ENCODE measurements around the gene SF3A2.

DNA sequence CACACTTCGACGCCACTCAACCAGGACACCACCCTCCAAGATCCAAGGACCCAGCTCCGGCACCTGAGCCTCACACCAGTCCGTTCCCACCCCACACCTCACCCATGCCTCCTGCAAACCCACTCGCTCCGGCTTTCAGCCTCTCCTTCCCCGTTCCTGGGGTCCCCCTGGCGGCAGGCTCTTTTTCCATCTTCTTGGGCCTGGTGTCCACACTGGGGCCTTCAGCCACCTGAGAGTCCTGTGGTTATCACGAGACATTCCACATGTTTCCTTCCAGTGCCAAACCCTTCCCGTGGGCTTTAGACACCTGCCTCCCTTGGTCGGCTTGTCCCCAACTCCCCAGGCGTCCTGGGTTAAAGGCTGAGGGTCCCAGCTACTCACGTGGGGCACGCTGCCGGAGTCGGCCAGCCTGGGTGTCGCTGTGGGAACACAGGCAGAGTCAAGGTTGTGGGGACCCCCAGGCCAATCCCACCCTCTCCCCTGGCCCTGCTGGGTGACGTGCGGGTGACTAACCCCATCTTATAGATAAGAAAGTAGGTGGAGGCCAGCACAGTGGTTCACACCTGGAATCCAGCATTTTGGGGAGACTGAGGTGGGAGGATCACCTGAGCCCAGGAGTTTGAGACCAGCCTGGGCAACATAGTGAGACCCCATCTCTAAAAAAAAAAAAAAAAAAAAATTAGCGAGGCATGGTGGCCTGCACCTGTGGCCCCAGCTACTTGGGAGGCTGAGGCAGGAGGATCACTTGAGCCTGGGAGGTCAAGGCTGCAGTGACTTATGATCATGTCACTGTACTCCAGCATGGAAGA, 17.6 kb downstream of the SF3A2 start:
- no peak for TF ChIP-seq CTCF (IDR thresholded peaks at IDR 0.05; ENCODE audit: low read length)
- TF ChIP-seq EZH2 (IDR thresholded peaks at IDR 0.05; ENCODE audit: borderline replicate concordance, low read length), result no peak
